HFFc6 (cell line): ENCODE results near the gene POU6F2. TPM values are rescaled to one million over a fixed set of nuclear protein-coding genes. Genes with fewer than 3 reads are reported as not detected.

Experiments used
- DNase-seq: peaks from one replicate; pipeline ENCODE4 v3.0.0-alpha.2; 2018
- H3K27ac Mint-ChIP-seq: 2 replicates; pipeline ENCODE4 v1.8.0; 2020; ENCODE audit warnings: mild to moderate bottlenecking, mixed read lengths
- H3K27me3 Mint-ChIP-seq: 2 replicates; pipeline ENCODE4 v1.8.0; 2021; ENCODE audit warnings: mild to moderate bottlenecking, moderate library complexity, mixed read lengths; ENCODE audit not compliant: insufficient read depth
- H3K36me3 Mint-ChIP-seq: 2 replicates; pipeline ENCODE4 v1.8.0; 2021; ENCODE audit warnings: low read depth, mixed read lengths
- H3K4me1 Mint-ChIP-seq: 2 replicates; pipeline ENCODE4 v1.8.0; 2020; ENCODE audit warnings: low read depth, mixed read lengths
- H3K4me3 Mint-ChIP-seq: 2 replicates; pipeline ENCODE4 v1.8.0; 2020; ENCODE audit warnings: mild to moderate bottlenecking, moderate library complexity, mixed read lengths
- H3K9me3 Mint-ChIP-seq: 2 replicates; pipeline ENCODE4 v1.8.0; 2020; ENCODE audit warnings: mild to moderate bottlenecking, mixed read lengths
- CTCF ChIP-seq: fragments of 200-600 bp; sonication (generic); IDR thresholded peaks from 2 replicates; pipeline ENCODE4 v1.5.0; 2021; ENCODE audit warnings: antibody characterized with exemption, mild to moderate bottlenecking
- total RNA-seq, 6 experiments: library from RNA; stranded (reverse); fragmentation: NEBNext Ultra II Directional; extraction: Animal tissue kit (Norgen Biotek cat#: 25700); gene quantifications; 2 replicates in 1 of 6; 3 replicates in 5 of 6; pipeline ENCODE4 v1.2.3, GENCODE V29; 2021

Gene POU6F2
- total RNA-seq, 6 experiments from 2014 or later: not detected

- no peaks in the 10 kb centered on the region for H3K4me1 Mint-ChIP-seq
- no peak for TF ChIP-seq CTCF
- H3K36me3 Mint-ChIP-seq: no peaks in the 10 kb centered on the region
- no peak overlapping the region for H3K4me3 Mint-ChIP-seq
- DNase-seq: no peak
- H3K27ac Mint-ChIP-seq: no peak overlapping the region
- H3K9me3 Mint-ChIP-seq: no peaks in the 10 kb centered on the region
- H3K27me3 Mint-ChIP-seq: peaks cover 10% of the 10 kb centered on the region; the same call in 1 of the 2 replicates
These were observed 270.5 kb downstream of the POU6F2 start for GRCh38 chr7:39248041-39248691.

GRCh38 chr7:39248692-39249090 is 271.0 kb downstream of the POU6F2 start:
- H3K27ac Mint-ChIP-seq: no peak overlapping the region
- H3K27me3 Mint-ChIP-seq: peaks cover 10% of the 10 kb centered on the region; the same call in 1 of the 2 replicates
- TF ChIP-seq CTCF: no peak
- no peaks in the 10 kb centered on the region for H3K4me1 Mint-ChIP-seq
- H3K36me3 Mint-ChIP-seq: no peaks in the 10 kb centered on the region
- H3K4me3 Mint-ChIP-seq: no peak overlapping the region
- no peaks in the 10 kb centered on the region for H3K9me3 Mint-ChIP-seq
- DNase-seq: no peak

GRCh38 chr7:39249635-39250152 is 272.0 kb downstream of the POU6F2 start:
- Mint-ChIP-seq H3K36me3 (no peaks in the 10 kb centered on the region), H3K27me3 (peaks cover 10% of the 10 kb centered on the region; the same call in 1 of the 2 replicates), H3K27ac (no peak overlapping the region), H3K9me3 (no peaks in the 10 kb centered on the region), H3K4me1 (no peaks in the 10 kb centered on the region), H3K4me3 (no peak overlapping the region)
- DNase-seq: no peak
- TF ChIP-seq CTCF: no peak

- Mint-ChIP-seq H3K27ac (no peak overlapping the region), H3K27me3 (peaks cover 4% of the 10 kb centered on the region; the same call in 1 of the 2 replicates), H3K4me1 (no peaks in the 10 kb centered on the region), H3K9me3 (no peaks in the 10 kb centered on the region), H3K36me3 (no peaks in the 10 kb centered on the region), H3K4me3 (no peak overlapping the region)
- no peak for DNase-seq
- no peak for TF ChIP-seq CTCF
These were observed 275.2 kb downstream of the POU6F2 start for GRCh38 chr7:39252916-39253315.

- no peak for TF ChIP-seq CTCF
- Mint-ChIP-seq H3K4me3 (no peak overlapping the region), H3K27ac (no peak overlapping the region), H3K36me3 (no peaks in the 10 kb centered on the region), H3K4me1 (no peaks in the 10 kb centered on the region), H3K9me3 (no peaks in the 10 kb centered on the region), H3K27me3 (no peaks in the 10 kb centered on the region; the same call in none of the 2 replicates)
- DNase-seq: no peak
These were observed 281.8 kb downstream of the POU6F2 start for GRCh38 chr7:39259391-39260003.
